SK-N-SH treated with all-trans-retinoic acid at 6 μM for 48 hours (cell line): ENCODE measurements around the gene CLEC11A.

Experiments used
- ATAC-seq: fragments of 200-7000 bp; cut with Tn5 transposase; 3 replicates; pipeline ENCODE4 v1.9.1; 2020; ENCODE audit warnings: mild to moderate bottlenecking, moderate library complexity
- ARNTL ChIP-seq: fragments of 450-650 bp; formaldehyde crosslinking; IDR thresholded peaks from 2 replicates; pipeline ENCODE4 v1.5.0; 2020; ENCODE audit warnings: low read depth, mild to moderate bottlenecking, moderate library complexity, borderline replicate concordance
- BACH2 ChIP-seq: fragments of 250-450 bp; sonication (Bioruptor Pico); IDR thresholded peaks from 2 replicates; pipeline ENCODE4 v1.9.0; 2021; ENCODE audit warnings: mild to moderate bottlenecking, borderline replicate concordance
- CREB5 ChIP-seq: fragments of 250-450 bp; sonication (Bioruptor Pico); IDR thresholded peaks from 2 replicates; pipeline ENCODE4 v1.5.1; 2020; ENCODE audit warnings: low read depth, mild to moderate bottlenecking, moderate library complexity
- CSDC2 ChIP-seq: fragments of 250-450 bp; sonication (Bioruptor Pico); IDR thresholded peaks from 2 replicates; pipeline ENCODE4 v1.5.0; 2020; ENCODE audit warnings: mild to moderate bottlenecking, moderate library complexity
- CSRNP3 ChIP-seq: fragments of 250-450 bp; sonication (Bioruptor Pico); IDR thresholded peaks from 2 replicates; pipeline ENCODE4 v1.5.1; 2021; ENCODE audit warnings: mild to moderate bottlenecking, moderate library complexity
- ESRRG ChIP-seq: fragments of 250-450 bp; sonication (Bioruptor Pico); IDR thresholded peaks from 2 replicates; pipeline ENCODE4 v1.6.1; 2021; ENCODE audit warnings: mild to moderate bottlenecking
- GLIS3 ChIP-seq: fragments of 250-450 bp; sonication (Bioruptor Pico); IDR thresholded peaks from 2 replicates; pipeline ENCODE4 v1.5.0; 2020; ENCODE audit warnings: mild to moderate bottlenecking, moderate library complexity
- ISL1 ChIP-seq: fragments of 250-450 bp; sonication (Bioruptor Pico); IDR thresholded peaks from 2 replicates; pipeline ENCODE4 v2.1.2; 2022; ENCODE audit warnings: mild to moderate bottlenecking, moderate library complexity
- OSR1 ChIP-seq: fragments of 250-450 bp; sonication (Bioruptor Pico); IDR thresholded peaks from 2 replicates; pipeline ENCODE4 v1.8.0; 2022; ENCODE audit warnings: moderate library complexity, mild to moderate bottlenecking, inconsistent platforms
- PATZ1 ChIP-seq: fragments of 250-450 bp; sonication (Bioruptor Pico); IDR thresholded peaks from 2 replicates; pipeline ENCODE4 v1.8.0; 2020; ENCODE audit warnings: mild to moderate bottlenecking, moderate library complexity, borderline replicate concordance
- POU6F1 ChIP-seq: fragments of 250-450 bp; sonication (Bioruptor Pico); IDR thresholded peaks from 2 replicates; pipeline ENCODE4 v1.8.0; 2021; ENCODE audit warnings: low read depth, mild to moderate bottlenecking, moderate library complexity, borderline replicate concordance
- PPARA ChIP-seq: fragments of 250-450 bp; sonication (Bioruptor Pico); IDR thresholded peaks from 2 replicates; pipeline ENCODE4 v1.5.0; 2020; ENCODE audit warnings: mild to moderate bottlenecking, borderline replicate concordance
- RARB ChIP-seq: fragments of 250-450 bp; sonication (Bioruptor Pico); IDR thresholded peaks from 2 replicates; pipeline ENCODE4 v1.8.0; 2021; ENCODE audit warnings: mild to moderate bottlenecking, moderate library complexity
- SNAI2 ChIP-seq: fragments of 250-450 bp; sonication (Bioruptor Pico); IDR thresholded peaks from 2 replicates; pipeline ENCODE4 v1.5.0; 2020; ENCODE audit warnings: mild to moderate bottlenecking, moderate library complexity
- TCF4 ChIP-seq: fragments of 250-450 bp; sonication (Bioruptor Pico); IDR thresholded peaks from 2 replicates; pipeline ENCODE4 v1.8.0; 2021; ENCODE audit warnings: mild to moderate bottlenecking, moderate library complexity, borderline replicate concordance
- TOX ChIP-seq: fragments of 250-450 bp; sonication (Bioruptor Pico); IDR thresholded peaks from 2 replicates; pipeline ENCODE4 v1.8.0; 2021; ENCODE audit warnings: mild to moderate bottlenecking, moderate library complexity, borderline replicate concordance
- TSHZ2 ChIP-seq: fragments of 250-450 bp; sonication (Bioruptor Pico); IDR thresholded peaks from 2 replicates; pipeline ENCODE4 v1.5.0; 2020; ENCODE audit warnings: mild to moderate bottlenecking, moderate library complexity
- ZC3H10 ChIP-seq: fragments of 250-450 bp; sonication (Bioruptor Pico); IDR thresholded peaks from 2 replicates; pipeline ENCODE4 v1.5.1; 2021; ENCODE audit warnings: mild to moderate bottlenecking, moderate library complexity
- ZFP3 ChIP-seq: fragments of 250-450 bp; sonication (Bioruptor Pico); IDR thresholded peaks from 2 replicates; pipeline ENCODE4 v1.5.0; 2020; ENCODE audit warnings: mild to moderate bottlenecking, moderate library complexity
- ZFP30 ChIP-seq: fragments of 450-650 bp; formaldehyde crosslinking; IDR thresholded peaks from 2 replicates; pipeline ENCODE4 v1.5.0; 2022; ENCODE audit warnings: mild to moderate bottlenecking, moderate library complexity
- ZNF565 ChIP-seq: fragments of 450-650 bp; formaldehyde crosslinking; conservative IDR thresholded peaks from 2 replicates; pipeline ENCODE4 v1.5.0; 2020; ENCODE audit warnings: low read depth, mild to moderate bottlenecking, moderate library complexity
- ZNF70 ChIP-seq: fragments of 450-650 bp; formaldehyde crosslinking; IDR thresholded peaks from 2 replicates; pipeline ENCODE4 v1.5.0; 2020; ENCODE audit warnings: mild to moderate bottlenecking, moderate library complexity

CLEC11A gene

GRCh38 chr19:50735869-50736268 is 12.7 kb downstream of the CLEC11A start:
- TF ChIP-seq TOX (CRISPR knock-in tag) (no peak), GLIS3 (no peak), CSDC2 (no peak), CREB5 (CRISPR knock-in tag) (no peak), POU6F1 (CRISPR knock-in tag) (no peak), ISL1 (CRISPR knock-in tag) (no peak), TSHZ2 (CRISPR knock-in tag) (no peak), OSR1 (no peak), SNAI2 (no peak), RARB (CRISPR knock-in tag) (no peak), BACH2 (no peak), PATZ1 (CRISPR knock-in tag) (no peak), ZFP30 (CRISPR knock-in tag) (no peak), ARNTL (no peak), ESRRG (CRISPR knock-in tag) (no peak), TCF4 (no peak), PPARA (CRISPR knock-in tag) (no peak), ZNF565 (CRISPR knock-in tag) (no peak), ZNF70 (CRISPR knock-in tag) (no peak)
- no peak for ATAC-seq

GRCh38 chr19:50736338-50736737 is 13.2 kb downstream of the CLEC11A start:
- TF ChIP-seq CSRNP3 (CRISPR knock-in tag) (no peak), BACH2 (no peak), OSR1 (no peak)
- no peak for ATAC-seq

- ATAC-seq, result no peak
- TF ChIP-seq RARB (CRISPR knock-in tag) (no peak), ZFP3 (CRISPR knock-in tag) (no peak), ZFP30 (CRISPR knock-in tag) (no peak), ZC3H10 (no peak), PATZ1 (CRISPR knock-in tag) (no peak), PPARA (CRISPR knock-in tag) (no peak), CSRNP3 (CRISPR knock-in tag) (no peak), ZNF70 (CRISPR knock-in tag) (no peak), ZNF565 (CRISPR knock-in tag) (no peak), SNAI2 (no peak), ISL1 (CRISPR knock-in tag) (no peak), ARNTL (no peak), CSDC2 (no peak)
Measured at GRCh38 chr19:50739132-50739913, 16.2 kb downstream of the CLEC11A start.
